Erythroblast (primary cell): ENCODE results near the gene C1QB.

Experiments used
- GATA1 ChIP-seq: IDR thresholded peaks from 2 replicates; pipeline ENCODE4 v1.6.1; 2011; ENCODE audit warnings: low read depth, mild to moderate bottlenecking, control low read depth, low read length, moderate library complexity
- POLR2A ChIP-seq: IDR thresholded peaks from 2 replicates; pipeline ENCODE4 v1.6.1; 2011; ENCODE audit warnings: mild to moderate bottlenecking, low read length

GRCh38 chr1:22626237-22627157 is 26.5 kb upstream of the C1QB start:
- TF ChIP-seq POLR2A (no peak), GATA1 (no peak)
